Heart left ventricle (tissue), 13 donors: ENCODE results near the gene SZT2.
"Not testable (repeated sequence)": the region's sequence is repeated elsewhere in the genome, so short reads cannot be mapped to it uniquely, and the experiment has no call there.

Experiments used
- POLR2A ChIP-seq, 2 donors: fragments of 450-650 bp; IDR thresholded peaks; one replicate each; pipeline ENCODE4 v1.6.1; 2017; ENCODE audit warnings: antibody characterized with exemption in 2 of 2, mild to moderate bottlenecking in 2 of 2, moderate library complexity in 2 of 2
- TF ChIP-seq, protein P1 (sequence below), 12 donors: fragments of 200-600 bp; sonication (generic) in 4 of 12; IDR thresholded peaks; one replicate each; pipeline versions ENCODE4 v1.5.0 to v1.8.0; 2018 to 2022; ENCODE audit warnings: antibody characterized with exemption in 12 of 12, mild to moderate bottlenecking in 5 of 12
- donor health status: ischemic (EF 13 %, LVEDD 7.1; RV severe dilation, severe dysfunction).
- donor health status: DM: no; HTN: yes; CAD: no.
- donor health status: DM: no; HTN: no; CAD: no.
- donor health status: ischemic (EF 25% LVEDD 6.9; RV normal size, moderate dysfunction).
- donor health status: ischemic (EF 25% LVEDD 5.7; RV mildly dilated, moderate dysfunction).
- donor health status: ischemic (EF 35%, LVEDD 5.7; RV mildly dilated, moderate dysfunction).
- donor health status: nonischemic (EF 11% LVEDD 7.7; RV severe dilation, severe dysfunction).
- donor health status: DM: yes; HTN: yes; CAD: no.
- donor health status: PGD.
- donor health status: ischemic (EF 29% LVEDD 5.4; RV normal size, mild dysfunction).
- donor health status: nonischemic (EF 23%, LVEDD 6.1; RV moderate dilation, normal function).

DNA sequence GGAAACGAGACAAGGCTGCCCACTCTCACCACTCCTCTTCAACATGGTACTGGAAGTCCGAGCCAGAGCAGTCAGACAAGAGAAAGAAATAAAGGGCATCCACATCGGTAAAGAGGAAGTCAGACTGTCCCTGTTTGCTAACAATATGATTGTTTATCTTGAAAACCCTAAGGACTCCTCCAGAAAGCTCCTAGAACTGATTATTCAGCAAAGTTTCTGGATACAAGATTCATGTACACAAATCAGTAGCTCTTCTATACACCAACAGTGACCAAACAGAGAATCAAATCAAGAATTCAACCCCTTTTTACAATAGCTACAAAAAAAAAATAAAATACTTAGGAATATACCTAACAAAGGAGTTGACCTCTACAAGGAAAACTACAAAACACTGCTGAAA, 68.7 kb downstream of the SZT2 start:
- TF ChIP-seq, protein P1, sequence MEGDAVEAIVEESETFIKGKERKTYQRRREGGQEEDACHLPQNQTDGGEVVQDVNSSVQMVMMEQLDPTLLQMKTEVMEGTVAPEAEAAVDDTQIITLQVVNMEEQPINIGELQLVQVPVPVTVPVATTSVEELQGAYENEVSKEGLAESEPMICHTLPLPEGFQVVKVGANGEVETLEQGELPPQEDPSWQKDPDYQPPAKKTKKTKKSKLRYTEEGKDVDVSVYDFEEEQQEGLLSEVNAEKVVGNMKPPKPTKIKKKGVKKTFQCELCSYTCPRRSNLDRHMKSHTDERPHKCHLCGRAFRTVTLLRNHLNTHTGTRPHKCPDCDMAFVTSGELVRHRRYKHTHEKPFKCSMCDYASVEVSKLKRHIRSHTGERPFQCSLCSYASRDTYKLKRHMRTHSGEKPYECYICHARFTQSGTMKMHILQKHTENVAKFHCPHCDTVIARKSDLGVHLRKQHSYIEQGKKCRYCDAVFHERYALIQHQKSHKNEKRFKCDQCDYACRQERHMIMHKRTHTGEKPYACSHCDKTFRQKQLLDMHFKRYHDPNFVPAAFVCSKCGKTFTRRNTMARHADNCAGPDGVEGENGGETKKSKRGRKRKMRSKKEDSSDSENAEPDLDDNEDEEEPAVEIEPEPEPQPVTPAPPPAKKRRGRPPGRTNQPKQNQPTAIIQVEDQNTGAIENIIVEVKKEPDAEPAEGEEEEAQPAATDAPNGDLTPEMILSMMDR (IDR thresholded peaks at IDR 0.05): not testable (repeated sequence)
- TF ChIP-seq POLR2A (IDR thresholded peaks at IDR 0.05): not testable (repeated sequence)
